ENCODE measurements around the gene OSTM1.

Gene OSTM1

GRCh38 chr6:108052706-108053105 lies 21.8 kb downstream of the OSTM1 start:
- H3K4me3 ChIP-seq (ENCODE audit: low read length): no peak overlapping the region
- no peak for TF ChIP-seq CTCF (IDR thresholded peaks at IDR 0.05; ENCODE audit: insufficient read depth, low read depth, low read length, missing control alignments)
- no peak for DNase-seq (ENCODE audit: low read depth)

- TF ChIP-seq CTCF (IDR thresholded peaks at IDR 0.05; ENCODE audit: insufficient read depth, low read depth, low read length, missing control alignments): no peak
- DNase-seq (ENCODE audit: low read depth): no peak
- no peak overlapping the region for H3K4me3 ChIP-seq (ENCODE audit: low read length)
These were observed 23.1 kb downstream of the OSTM1 start for GRCh38 chr6:108051481-108051880.

GRCh38 chr6:108039681-108040080 lies 34.9 kb downstream of the OSTM1 start:
- no peak overlapping the region for H3K4me3 ChIP-seq (ENCODE audit: low read length)
- no peak for TF ChIP-seq CTCF (IDR thresholded peaks at IDR 0.05; ENCODE audit: insufficient read depth, low read depth, low read length, missing control alignments)
- DNase-seq (ENCODE audit: low read depth): no peak

GRCh38 chr6:108036884-108037283 lies 37.7 kb downstream of the OSTM1 start:
- DNase-seq (ENCODE audit: low read depth): no peak
- no peak for TF ChIP-seq CTCF (IDR thresholded peaks at IDR 0.05; ENCODE audit: insufficient read depth, low read depth, low read length, missing control alignments)
- H3K4me3 ChIP-seq (ENCODE audit: low read length): no peak overlapping the region

GRCh38 chr6:108031968-108032367 lies 42.6 kb downstream of the OSTM1 start:
- TF ChIP-seq CTCF (IDR thresholded peaks at IDR 0.05; ENCODE audit: insufficient read depth, low read depth, low read length, missing control alignments): no peak
- no peak overlapping the region for H3K4me3 ChIP-seq (ENCODE audit: low read length)
- DNase-seq (ENCODE audit: low read depth): no peak

GRCh38 chr6:108030211-108030610 lies 44.3 kb downstream of the OSTM1 start:
- TF ChIP-seq CTCF (IDR thresholded peaks at IDR 0.05; ENCODE audit: insufficient read depth, low read depth, low read length, missing control alignments): no peak
- DNase-seq (ENCODE audit: low read depth): no peak
- H3K4me3 ChIP-seq (ENCODE audit: low read length): no peak overlapping the region

- TF ChIP-seq CTCF (IDR thresholded peaks at IDR 0.05; ENCODE audit: insufficient read depth, low read depth, low read length, missing control alignments): no peak
- H3K4me3 ChIP-seq (ENCODE audit: low read length): no peak overlapping the region
- no peak for DNase-seq (ENCODE audit: low read depth)
These were observed 45.2 kb downstream of the OSTM1 start for GRCh38 chr6:108029226-108029921.

All from epithelial cell of esophagus (primary cell).